GM18861 (cell line): ENCODE results near the gene CHST11.

Source experiments
- ATAC-seq: cut with Tn5 transposase; IDR thresholded peaks from one replicate; pipeline ENCODE4 v1.9.1; 2021; ENCODE audit not compliant: unreplicated experiment

The CHST11 gene

DNA sequence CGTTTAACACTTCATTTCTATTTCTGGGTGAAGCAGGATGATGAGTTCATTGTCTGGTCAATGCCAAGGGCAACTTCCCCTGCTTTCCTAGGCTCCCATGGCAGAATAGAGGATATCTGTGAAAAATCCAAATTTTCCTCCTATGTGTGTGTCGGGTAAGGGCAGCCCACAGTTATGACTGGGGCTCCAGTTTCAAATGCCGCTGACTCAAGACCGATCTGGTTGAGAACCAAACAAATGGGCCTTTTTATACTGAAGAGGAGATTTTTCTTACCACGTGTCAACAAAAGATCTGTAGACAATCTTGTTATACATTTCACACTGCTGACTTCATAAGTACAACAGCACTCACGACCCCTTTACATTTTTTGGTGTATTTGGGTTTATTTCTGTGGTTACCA lies 120.8 kb downstream of the CHST11 start:
- no peak for ATAC-seq

- ATAC-seq: no peak
Observed at GRCh38 chr12:104578453-104578852, 121.7 kb downstream of the CHST11 start.

DNA sequence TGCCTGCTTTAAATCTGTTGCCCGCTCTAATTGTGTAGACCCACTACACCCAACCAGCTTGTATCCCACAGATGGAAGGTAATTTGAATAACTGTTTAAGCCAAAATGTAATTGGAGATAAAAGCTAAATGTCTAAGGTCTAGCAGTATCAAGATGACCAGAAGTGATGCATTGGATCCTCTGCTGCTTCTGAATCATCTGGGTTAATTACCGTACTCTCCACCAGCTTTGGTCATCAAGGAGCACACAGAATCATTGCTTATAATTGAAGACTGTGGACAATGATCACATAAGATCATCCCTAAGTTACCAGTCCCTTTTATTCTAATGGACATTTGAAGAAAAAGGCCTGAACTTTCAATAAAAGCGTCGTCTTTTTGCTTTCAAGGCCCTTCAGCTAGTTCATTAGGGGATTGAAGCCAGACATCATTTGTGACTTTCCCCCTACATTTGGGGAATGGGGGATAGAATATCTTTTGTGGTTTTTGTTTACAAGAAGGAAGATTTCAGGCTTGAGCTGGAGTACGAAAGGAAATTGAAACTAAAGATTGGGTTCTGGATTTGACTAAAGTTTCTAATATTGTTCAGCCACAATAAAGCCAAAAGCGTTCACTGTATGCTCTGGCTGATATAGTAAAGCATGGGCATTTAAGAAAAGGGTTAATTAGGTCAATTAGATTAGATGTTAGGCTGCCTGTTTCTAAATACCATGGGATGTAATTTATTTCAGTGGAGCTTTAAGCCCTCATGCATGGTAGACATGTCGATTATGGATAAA lies 123.2 kb downstream of the CHST11 start:
- ATAC-seq: no peak

GRCh38 chr12:104581005-104581570 lies 124.3 kb downstream of the CHST11 start:
- no peak for ATAC-seq

DNA sequence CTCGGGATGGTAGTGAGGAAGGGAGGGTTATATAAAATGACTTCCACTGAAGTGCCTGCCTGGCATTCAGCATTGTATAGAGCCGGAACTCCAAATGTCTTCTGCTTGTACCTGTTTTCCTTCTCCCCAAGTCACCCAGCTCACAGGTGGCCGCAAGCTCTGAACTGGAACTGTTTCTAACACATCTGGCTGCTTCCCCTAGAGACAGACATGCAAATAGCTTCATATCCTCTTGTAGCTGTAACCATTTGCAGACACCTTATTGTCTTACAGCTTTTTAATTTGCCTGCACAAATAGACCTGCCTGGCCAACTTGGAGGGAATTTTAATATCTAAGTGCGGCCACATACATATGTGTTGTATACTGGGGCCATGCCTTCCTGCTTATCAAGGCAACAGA lies 126.0 kb downstream of the CHST11 start:
- ATAC-seq: peak; percentile 74

DNA sequence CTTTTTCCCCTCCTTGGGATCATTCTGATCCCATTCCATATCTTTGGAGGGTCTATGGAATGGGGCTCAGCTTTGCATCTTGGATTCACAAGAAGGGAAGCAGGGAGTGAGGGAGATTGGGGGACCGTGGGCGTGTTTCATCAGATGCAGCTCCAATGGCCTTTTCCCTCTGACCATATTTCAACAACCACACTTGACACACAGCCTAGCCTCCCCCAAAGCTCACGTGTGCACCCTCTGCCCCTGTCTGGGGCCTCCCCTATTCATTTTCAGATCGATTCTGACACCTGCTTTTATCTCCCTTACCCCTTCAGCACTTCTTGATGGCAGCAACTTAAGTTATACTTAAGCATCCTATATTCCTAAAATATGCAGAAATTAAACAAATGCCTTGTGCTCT lies 126.6 kb downstream of the CHST11 start:
- no peak for ATAC-seq

DNA sequence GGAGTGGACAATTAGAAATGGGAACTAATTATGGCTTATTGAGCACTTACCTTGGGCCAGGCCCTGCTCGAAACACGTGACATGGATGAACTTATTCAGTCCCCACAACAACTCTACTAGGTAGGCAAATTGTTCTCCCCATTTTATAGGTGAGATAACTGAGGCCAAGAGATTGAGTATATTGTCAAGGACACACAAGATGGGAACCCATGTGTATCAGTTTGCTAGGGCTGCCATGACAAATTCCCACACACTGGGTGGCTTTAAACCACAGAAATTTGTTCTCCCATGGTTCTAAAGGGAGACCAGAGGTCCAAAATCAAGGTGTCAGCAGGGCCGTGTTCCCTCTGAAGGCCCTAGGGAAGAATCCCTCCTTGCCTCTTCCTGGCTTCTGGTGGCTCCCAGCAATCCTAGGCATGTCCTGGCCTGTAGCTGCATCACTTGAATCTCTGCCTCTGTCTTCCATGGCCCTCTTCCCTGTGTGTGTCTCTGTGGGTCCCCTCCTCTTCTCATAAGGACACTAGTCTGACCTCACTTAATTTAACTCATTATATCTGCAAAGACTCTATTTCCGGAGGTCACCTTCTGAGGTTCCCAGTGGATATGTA lies 128.8 kb downstream of the CHST11 start:
- ATAC-seq: no peak

DNA sequence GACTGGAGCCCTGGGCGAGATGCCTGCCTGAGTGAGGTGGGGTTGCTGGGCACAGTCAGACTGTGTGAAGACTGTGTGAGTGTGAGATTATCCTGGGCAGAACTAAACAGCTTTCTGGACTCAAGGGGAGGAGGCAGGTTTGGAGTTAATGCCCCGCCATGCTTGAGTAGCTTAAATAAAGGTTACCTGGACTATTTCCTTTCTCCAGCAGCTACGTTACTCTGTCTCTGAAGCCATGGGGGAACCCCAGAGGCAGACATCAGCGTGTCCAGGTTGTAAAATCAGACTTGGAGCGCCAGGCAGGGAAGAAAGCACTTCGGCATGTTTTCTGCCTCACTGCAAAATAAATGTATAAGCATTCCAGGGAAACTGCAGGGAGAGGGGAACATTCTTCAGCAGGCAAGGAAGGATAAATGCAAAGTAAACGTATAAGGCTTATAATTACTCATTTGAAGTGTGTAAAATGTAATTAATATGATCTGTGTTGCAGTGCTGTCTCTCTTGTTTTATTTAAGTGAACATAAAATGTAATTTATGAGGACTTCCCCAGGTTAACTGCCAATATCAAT lies 129.7 kb downstream of the CHST11 start:
- no peak for ATAC-seq

DNA sequence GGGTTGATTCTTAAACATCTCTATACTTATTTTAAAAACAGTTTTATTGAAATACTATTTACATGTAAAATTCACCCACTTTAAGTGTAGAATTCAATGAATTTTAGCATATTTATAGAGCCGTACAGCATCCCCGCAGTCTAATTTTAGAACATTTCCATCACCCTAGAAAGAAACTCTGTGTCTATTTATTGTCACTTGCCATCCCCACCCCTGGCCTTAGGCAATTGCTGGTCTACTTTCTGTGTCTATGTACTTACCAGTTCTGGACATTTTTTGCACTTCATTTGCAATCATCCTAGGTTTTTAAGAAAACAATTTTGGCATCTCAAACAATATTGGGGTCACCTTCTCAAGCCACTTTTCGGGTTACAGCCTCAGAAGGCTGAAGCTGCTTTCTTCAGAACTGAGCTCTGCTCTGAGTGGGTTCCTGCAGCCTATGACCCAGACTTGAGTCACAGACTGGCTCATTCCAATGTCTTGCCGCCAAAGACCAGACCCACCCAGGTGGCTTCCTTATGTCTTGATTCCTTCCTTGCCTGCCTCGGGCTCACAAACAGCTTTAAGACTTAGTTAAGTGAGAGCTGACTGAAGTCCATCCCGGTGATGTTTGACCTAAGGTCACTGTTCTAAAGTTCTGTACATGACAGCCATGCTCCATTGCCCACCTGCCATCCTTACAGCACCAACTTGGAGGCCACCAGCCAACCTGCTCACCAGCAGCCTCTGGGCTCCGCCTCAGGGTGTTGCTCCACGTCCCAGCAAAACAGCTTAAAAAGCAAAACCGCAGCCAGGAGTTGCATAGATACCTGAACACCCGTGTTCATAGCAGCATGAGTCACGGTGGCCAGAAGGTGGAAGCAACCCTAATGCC lies 131.5 kb downstream of the CHST11 start:
- ATAC-seq: no peak

DNA sequence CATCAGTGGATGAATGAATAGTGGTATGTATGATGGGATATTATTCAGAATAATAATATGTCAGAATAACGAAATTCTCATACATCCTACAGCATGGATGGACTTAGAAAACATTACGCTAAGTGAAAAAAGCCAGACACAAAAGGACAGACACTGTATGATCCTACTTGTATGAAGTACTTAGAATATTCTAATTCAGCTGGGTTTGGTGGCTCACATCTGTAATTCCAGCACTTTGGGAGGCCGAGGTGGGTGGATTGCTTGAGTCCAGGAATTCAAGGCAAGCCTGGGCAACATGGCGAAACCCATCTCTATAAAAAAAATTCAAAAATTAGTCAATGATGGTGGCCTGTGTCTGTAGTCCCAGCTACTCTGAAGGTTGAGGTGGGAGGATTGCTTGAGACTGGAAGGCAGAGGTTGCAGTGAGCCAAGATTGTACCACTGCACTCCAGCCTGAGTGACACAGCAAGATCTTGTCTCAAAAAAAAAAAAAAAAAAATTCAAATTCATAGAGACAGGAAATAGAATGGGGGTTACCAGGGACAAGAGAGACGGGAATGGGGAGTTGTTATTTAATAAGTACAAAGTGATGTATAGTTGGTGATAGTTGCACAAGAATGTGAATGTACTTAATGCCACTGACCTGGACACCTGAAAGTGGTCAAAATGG lies 132.3 kb downstream of the CHST11 start:
- ATAC-seq: no peak

DNA sequence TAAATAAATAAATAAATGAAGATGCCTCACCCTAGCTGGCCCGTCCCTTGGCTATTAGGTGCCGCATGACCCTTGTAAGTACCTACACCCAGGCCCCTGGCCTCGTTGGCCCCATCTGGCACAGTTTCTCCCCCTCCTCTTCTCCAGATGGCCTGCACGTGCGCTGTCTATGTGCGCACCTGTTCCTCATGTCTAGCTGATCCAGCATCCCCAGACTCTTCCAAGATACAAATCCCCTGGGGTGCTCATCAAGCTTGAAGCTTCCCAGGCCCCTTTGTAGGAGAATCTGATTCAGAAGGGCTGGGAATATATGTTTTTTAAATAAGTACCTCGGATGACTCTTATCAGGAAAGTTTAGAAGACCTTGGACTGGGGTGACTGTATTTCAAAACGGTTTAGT lies 133.3 kb downstream of the CHST11 start:
- no peak for ATAC-seq

GRCh38 chr12:104591257-104591885 lies 134.6 kb downstream of the CHST11 start:
- no peak for ATAC-seq

DNA sequence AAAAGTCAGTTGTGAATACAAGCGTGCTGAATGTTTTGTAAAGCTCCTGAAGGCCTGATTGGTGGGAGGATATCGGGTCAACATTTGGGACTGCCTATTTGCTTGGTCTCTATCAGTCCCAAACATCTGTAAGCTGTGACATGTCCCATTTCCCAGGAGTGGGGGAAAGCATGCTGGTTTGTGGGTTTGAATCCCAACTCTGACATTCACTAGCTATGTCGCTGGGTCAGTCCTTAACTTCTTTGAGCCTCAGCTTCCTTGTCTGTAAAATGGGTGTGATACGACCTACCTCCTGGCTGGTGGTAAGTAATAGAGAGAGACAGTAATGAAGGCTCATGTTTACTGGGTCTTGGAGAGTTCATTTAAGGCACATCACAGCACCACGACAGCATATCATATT lies 136.7 kb downstream of the CHST11 start:
- ATAC-seq: no peak

DNA sequence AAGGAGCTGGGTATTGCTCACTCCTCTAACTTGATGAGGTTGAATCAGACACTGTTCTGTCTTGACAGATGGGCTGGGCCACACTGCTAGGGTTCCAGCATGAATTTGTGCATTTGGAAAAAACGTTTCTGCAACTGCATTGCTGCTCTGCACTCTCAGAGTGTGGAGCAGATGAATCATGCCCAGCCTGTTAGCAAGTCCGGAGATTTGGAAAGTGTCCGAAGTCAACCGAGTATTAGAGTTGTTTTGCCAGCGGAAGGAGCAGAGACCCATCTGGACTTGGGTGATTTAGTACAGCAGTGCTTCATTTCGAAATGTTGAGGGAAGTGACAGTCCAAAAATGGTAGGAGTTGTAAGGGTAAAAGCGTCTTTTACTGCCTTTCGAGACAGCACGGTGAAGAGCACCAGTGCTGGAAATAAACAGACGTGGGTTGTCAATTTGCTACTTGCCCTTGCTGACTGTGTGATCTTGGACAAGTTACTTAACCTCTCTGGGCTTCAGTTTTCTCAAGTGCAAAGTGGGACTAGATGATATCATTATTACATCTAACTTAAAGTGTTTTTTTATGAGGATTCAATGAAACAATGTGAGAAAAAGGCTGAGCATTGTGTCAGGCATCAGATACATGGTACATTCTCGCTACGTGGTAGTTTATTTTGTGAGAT lies 139.5 kb downstream of the CHST11 start:
- ATAC-seq: no peak

- no peak for ATAC-seq
Observed at GRCh38 chr12:104596898-104597843, 140.4 kb downstream of the CHST11 start.

DNA sequence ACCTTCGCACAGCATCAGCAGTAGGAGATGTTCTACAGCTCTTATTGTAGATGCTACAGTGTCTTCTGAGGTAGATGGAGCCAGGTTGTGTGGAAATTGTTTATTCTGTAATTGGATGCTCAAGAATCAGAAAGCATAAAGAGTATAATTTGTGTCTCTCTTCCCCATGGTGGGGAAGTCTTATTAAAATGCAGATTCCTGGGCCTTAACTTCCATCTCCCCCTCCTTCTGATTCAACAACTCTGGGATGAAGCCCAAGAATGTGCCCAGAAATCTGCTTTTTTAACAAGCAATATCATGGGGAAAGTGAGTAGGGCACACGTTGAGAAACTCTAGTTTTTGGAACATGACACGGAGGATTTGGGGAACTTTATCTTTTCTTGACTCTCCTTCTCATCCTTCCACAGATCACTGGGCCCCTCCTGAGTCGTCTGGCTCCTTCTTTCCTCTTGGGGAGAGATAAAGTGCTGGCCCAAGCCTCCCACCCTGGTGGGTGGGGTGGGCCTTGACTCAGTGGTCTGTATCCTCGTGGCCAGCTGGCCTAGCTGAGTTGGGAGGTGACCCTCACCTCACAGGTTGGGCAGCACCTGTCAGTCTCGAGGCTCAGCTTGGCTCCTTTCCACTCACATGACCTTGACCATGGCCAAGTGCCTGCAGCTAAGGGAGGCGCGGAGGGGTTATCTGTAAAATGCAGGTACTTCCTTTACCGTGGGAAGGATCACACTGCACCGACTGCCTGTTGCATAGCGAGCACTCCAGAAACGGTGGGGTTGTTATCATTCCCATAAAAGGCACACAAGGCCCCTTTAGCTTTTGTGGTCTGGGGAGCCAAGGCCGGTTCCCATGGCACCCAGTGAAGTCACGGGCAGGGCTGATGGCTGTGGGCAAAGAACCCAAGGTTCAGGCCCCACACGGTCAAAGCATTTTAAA lies 141.9 kb downstream of the CHST11 start:
- no peak for ATAC-seq

GRCh38 chr12:104599272-104600035 lies 142.7 kb downstream of the CHST11 start:
- ATAC-seq: no peak
